Occipital lobe (tissue), 2 donors: ENCODE measurements around the gene TCL1B. TPM values are rescaled to one million over a fixed set of nuclear protein-coding genes. Genes with fewer than 3 reads are reported as not detected.
"Not testable (repeated sequence)": the region's sequence is repeated elsewhere in the genome, so short reads cannot be mapped to it uniquely, and the experiment has no call there.

Source experiments
- DNase-seq: peaks from one replicate; lab custom pipeline; 2025; lab: John Stamatoyannopoulos, UW
- total RNA-seq: library from RNA; depleted of rRNA; stranded (reverse); fragments of >200 nt; gene quantifications from one replicate; pipeline ENCODE4 v1.2.3, GENCODE V29; 2014

TCL1B gene, protein sequence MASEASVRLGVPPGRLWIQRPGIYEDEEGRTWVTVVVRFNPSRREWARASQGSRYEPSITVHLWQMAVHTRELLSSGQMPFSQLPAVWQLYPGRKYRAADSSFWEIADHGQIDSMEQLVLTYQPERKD
- not detected for total RNA-seq

DNA sequence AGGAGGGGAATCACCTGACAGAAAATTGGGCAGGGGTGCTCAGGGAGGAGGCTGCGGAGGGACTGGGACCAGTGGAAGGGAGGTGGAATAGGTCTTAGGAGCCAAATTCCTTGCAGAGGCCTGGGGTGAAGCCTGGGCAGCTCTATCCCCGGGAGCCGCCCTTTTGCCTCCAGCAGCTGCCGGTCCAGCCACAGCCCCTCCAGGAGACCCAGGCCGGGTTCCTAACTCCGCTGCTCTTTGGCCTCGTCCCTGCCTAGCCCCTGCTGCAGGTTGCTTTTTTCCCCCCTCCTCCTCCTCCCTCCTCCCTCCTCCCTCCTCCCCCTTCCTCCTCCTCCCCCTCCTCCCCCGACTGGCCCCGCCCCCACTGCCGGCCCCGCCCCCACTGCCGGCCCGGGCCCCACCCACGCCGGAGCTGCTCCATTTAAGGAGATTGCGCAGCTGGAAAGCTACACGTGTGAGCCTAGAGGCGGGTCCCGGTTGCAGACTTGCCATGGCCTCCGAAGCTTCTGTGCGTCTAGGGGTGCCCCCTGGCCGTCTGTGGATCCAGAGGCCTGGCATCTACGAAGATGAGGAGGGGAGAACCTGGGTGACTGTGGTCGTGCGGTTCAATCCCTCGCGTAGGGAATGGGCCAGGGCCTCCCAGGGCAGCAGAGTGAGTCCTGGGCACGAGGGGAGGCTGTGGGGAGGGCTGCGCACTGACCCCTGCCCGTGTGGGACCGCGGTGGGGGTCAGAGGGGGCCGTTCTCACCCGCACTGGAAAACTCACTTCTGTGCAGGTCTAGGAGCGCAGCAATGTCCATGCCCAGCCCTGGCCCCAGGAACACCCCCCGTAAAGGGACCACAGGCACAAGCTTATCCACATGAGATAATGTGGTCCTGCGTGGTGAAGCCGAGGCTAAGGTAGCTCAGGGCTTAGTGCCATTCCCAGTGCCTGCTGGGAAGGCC lies at the start of gene TCL1B:
Gene TCL1B (plus strand): TSS at position 449 of the 945 bp plus-strand sequence. CDS start 42 bp downstream, at position 491.
- DNase-seq = no peak

DNA sequence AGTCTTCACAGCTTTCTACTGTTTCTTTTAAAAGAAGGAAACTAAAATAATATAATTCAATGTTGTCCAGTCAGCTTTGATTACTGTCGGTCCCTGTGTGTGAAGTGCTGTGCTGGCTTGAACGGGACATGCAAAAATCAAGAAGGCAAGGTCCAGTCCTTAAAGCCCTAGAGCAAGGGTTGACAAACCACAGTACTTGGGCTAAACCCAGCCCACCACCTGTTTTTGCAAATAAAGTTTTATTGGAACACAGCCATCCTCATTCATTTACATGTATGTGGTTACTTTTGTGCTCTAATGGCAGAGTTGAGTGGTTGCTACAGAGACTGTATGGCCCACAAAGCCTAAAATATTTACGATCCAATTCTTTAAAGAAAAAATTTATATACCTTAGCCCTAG lies 41.2 kb upstream of the TCL1B start:
- no peak for DNase-seq

DNA sequence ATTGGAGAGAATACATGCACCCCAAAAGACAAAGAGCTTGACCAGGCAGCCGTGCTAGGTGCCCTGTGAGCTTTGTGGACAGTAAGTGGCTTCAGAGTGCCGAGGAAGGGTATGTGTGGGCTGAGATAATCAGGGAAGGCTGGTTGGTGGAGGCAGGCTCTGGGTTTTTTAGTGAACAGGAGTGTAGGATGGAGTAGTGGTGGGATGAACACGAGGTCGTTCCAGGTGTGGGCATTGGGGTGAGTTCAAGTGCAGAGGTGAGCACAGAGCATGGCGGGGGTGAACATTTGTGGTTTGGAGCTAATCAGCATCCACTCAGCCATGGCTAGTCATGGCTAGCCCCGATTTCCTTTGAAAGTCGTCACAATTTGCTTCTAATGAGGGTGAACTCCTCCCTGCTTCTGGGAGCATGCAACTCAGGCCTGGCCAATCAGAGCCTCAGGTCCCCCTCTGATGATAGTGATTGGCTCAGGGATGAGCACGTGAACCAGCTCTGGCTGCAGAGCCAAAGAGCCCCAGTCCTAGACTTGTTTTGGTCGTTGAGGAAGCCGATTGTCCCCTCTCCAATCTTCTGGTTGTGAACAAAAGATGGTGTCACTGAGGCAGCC lies 40.7 kb upstream of the TCL1B start:
- no peak for DNase-seq

DNA sequence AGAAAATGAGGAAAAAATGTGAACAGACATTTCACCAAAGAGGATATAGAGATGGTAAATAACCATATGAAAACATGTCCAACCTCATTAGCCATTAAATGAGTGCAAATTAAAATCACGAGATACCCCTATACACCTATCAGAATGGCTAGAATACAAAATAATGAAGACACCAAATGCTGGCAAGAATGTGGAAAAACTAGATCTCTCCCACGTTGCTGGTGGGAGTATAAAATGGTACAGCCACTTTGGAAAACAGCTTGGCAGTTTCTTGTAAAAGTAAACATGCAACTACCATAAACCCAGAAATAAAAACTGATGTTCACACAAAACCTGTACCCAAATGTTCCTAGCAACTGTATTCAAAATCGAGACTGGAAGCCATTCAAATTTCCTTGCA lies 38.3 kb upstream of the TCL1B start:
- no peak for DNase-seq

DNA sequence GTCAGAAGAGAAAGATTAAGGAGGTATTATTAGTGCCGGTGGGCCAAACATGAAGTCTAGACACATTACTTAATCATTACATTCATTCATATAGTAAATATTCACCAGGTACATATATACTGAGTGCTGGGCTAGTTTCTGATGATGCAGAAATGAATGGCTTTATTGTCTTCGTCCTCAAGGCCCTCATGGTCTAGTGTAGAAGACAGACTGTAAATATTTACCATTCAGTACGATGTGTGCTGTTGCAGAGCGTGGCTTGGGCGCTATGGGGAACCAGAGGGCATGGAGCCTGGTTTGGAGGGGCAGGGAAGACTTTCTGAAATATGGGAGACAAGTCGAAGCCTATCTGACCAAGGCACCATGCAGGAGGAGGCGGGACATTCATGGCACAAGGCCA lies 37.0 kb upstream of the TCL1B start:
- DNase-seq = no peak

DNA sequence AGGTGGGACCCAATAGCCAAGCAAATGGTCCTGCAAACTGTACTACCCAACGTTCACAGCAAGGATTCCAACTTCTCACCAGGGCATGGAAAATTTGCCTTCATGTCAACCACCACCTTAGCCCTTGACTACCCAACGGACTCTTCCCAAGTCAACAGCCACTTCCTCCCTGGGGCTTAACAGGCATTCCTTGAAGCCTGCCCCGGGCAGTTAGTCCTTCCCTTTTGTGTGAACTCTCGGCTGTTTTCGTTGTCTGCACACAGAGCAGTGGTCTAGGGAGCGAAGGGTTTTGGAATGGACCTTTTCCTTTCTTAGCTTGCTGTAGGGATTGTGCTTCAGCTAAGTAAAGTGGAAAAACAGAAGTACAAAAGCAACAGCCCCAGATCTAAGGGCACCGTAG lies 35.2 kb upstream of the TCL1B start:
- no peak for DNase-seq

DNA sequence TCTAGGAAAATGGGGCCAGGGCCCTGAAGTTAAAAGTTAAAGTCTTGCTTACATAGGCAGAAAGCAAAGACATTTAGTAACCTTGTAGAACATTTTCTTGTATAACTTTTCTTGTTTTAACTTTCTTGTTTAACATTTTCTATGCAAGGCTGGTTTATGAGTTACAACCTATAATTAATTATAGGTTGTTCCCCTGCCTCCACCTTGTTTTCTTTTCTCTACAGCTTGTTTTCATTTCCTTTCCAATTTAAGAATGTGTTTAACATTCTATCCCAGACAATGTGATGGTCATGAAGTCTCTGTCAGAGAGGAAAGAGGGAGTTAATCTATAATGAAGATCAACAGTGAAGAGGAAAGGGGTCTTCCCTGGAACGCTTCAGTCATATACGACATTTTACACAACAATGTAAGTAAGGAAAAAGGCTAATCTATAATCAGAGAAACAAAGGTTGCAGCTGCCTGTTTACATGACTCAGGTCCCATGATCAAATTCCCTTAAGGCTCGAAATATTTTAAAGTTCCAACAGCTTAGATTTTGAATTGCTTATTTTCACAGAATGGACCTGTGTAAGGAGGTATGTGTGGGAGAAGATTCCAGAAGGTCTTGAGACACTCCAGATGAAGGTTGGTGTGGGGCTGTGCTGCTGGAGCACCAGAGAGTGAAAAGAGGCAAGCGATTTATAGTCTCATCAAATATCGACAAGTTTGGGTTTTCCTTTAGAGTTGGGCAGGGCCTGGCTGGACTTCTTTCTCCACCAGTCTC lies 34.2 kb upstream of the TCL1B start:
- no peak for DNase-seq

DNA sequence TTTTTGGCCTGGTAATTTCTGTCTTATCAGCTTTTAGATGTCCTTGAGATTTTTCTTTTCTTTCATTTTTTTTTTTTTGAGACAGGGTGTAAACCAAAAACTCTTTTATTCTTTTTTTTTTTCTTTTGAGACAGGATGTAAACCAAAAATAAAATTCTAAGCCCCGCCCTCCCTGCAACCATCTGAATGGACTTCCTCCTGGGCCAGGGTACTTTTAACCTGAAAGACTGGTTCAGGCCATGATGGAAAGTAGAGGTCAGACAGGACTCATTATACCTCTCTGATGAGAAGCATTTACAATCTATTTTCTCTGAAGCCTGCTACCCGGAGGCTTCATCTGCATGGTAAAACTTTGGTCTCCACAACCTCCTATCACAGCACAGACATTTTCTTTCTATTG lies 33.5 kb upstream of the TCL1B start:
- DNase-seq = no peak

DNA sequence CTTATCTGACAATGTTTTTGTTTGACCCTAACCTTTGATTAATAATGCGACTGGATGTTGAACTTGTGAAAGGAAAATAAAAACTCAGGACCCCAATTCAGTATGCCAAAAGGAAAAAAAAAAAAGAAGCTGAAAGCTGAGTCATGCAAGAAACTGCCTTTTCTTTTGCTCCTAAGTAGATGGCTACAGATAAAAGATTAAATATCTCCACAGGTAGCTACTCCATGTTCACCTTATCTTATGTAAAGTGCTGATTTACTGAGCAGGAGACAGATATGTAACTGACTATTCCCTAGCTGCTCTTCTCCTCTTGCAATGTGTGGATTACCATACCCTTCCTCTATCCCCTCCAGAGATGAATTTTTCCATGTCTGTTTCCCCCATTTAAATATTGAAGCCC lies 30.8 kb upstream of the TCL1B start:
- no peak for DNase-seq

DNA sequence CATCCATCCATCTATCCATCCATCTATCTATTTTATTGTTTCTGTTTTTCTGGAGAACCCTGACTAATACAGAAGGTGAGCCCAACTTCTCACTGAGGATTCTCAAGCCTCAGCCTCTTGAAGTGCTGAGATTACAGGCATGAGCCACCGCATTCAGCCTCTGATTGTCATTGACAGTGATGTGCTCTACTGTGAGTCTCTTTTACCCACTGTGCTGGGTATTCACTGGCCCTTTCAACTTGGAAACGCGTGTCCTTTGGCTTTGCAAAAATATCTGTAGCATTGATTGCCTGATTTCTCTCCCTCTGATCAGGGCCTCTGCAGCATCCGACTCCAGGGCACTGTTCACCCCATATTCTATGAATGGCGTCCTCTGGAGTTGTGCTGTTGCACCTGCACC lies 29.6 kb upstream of the TCL1B start:
- DNase-seq = no peak

DNA sequence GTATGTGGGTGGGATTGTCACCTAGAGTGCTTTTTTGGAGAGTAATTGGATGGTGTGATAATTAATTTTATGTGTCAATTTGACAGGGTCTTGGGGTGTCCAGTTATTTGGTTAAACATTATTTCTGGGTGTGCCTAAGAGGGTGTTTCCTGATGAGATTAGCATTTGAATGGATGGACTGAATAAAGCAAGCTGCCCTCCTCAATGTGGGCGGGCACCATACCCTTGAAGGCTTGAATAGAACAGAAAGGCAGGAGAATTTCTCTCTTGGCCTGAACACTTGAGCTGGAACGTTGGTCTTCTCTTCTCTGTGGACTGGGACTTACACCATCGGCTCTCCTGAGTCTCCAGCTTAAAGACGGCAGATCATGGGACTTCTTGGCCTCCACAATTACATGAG lies 28.8 kb upstream of the TCL1B start:
- no peak for DNase-seq

DNA sequence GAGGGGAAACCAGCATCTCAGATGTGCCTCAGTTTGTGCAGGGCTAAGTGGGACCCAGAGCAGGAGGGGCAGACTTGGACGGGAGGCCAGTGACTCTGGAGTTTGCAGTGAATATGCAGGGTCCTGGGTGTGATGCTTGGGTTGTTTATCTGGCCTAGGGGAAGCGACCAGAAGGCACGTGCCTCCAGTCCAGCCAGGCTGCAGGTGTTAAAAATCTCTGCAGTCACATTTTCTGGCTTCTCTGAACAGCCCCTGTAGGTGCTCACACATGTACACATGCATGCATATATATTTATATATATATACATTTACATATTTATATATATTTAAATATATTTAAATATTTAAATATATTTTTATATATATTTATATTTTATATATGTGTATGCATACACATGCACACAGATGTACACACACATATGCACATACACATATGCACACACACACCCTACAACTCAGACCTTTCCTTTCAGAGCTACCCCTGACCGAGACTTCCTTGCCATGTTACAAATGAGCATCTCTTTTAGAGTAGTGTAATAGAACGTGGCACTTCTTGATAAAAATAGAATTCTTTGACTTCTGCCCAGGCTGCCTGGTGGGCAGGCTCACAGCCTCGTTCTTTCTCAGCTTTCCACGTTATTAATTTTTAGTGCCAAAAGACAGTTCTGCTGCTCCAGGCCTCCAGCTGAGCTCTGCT lies 26.8 kb upstream of the TCL1B start:
- no peak for DNase-seq

DNA sequence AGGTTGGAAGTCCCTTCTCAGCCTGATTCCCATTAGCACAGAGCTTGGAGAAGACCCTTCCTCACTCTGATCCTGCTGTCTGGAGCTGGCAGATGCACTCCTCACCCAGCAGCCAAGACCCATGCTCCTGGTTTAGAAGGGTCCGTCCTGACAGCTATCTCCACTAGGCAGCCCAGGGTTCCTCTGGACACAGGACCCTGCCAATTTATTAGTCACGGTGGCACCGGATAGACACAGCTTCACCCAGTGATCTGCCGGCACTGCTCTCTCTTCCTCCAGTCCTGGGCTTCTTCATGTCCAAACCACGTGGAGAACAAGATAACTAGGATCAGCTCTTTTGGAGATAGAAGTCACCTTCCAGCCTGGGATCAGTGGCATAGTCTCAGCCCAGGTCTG lies 26.2 kb upstream of the TCL1B start:
- DNase-seq = no peak

DNA sequence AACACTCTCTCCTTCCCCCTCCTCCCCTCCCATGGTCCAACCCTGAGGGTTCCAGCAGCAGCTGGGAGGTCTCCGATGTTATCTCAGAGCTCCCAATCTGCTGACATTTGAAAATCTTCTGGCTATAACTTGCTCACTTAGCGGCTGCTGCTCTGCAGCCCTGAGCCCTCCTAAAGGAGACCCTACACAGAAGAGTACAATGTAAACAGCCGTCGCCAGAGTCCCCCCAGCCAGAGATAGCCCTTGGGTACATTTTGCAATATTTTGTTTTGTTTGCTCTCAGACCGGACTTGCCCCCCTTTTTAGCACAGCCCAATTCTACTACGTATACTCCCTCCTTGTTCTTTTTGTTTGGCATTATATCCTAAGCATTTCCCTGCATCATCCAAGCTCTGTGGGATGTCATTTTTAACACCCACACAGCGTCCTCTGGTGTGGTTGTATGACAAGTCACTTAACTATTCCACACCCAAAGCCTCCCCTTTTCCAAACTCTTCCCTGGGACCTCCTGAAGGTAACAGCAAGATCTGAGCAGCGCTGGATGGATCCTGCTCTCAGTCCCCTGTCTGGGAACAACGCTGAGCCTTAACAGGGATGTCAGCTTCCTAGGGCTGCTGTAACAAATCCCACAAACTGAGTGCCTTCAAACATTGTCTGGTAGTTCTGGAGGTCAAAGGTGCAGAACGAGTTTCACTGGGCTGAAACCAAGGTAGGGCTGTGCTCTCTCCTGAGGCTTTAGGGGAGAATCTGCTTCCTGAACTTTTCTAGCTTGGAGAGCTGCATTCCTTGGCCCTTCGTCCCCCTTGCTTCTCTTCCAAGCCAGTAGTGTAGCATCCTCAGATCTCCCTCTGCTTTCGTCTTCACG lies 25.3 kb upstream of the TCL1B start:
- no peak for DNase-seq

DNA sequence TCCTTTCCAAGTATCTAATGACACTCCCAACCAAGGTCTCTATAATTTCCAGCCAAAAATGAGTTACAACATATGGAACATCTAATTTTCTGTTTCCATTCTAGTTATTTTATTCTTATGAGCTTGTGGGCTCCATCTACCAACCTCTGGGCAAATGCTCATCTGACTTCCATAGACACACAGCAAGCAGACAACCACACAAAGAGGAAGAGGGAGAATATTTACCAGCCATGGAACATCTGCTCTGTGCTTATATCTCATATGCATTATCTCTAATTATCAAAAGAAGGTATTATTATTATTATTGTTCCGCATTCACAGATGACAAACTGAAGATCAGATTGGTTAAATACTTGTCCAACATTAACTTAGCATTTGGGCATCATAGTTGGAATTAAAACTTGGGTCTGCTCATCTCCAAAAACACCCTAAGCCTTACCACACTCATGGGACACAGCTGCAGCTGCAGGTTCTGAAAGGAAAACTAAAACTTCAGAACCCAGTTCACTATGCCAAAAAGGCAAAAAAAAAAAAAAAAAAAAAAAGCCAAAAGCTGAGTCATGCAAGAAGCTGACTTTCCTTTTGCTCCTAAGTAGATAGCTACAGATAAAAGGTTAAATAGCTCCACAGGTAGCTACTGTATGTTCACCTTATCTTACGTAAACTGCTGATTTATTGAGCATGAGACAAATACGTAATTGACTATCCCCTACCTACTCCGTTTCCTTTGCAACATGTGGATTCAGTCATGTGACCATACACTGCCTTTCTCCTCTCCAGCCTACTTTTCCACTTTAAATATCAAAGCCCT lies 23.6 kb upstream of the TCL1B start:
- DNase-seq = no peak

DNA sequence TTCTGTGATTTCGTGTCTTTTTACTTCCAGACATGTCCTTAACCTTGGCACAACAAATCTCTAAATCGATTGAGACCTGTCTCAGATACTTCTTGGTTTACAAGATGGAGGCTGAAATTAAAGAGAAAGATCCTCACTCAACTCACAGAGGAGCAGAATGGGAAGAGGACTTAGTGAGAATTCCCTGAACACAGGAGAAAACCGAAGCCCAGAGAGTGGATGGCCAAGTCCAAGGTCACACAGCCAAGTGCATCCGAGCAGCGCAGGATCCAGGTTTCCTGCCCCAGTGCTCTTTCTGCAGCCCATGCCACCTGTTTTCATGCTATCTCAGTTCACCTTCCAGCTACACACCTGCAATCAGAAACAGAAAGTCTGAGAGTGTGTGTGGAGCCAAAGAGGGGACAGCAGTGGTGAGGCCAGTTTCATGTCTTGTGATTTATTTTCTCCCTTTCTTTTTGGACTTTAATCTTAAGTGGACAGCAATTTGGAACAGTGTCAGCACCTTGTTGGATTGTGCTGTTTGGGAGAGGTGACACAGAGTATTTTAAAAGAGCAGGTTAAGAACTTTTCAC lies 22.9 kb upstream of the TCL1B start:
- DNase-seq = no peak

DNA sequence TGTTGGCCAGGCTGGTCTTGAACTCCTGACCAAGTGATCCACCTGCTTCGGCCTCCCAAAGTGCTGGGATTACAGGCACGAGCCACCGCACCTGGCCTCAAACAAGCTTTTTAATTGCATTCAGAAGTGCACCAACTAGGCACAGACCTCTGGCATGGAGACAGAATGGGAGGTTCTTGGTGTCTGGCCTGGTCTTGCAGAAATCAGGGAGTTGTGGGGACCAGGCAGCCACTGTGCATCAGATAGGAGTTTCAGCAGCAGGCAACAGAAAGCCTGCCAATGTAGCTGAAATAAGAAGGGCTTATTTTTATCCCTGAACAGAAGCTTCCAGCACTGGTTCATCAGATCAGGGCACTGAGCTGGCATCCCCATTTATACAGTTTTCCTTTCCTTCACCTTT lies 22.2 kb upstream of the TCL1B start:
- no peak for DNase-seq

DNA sequence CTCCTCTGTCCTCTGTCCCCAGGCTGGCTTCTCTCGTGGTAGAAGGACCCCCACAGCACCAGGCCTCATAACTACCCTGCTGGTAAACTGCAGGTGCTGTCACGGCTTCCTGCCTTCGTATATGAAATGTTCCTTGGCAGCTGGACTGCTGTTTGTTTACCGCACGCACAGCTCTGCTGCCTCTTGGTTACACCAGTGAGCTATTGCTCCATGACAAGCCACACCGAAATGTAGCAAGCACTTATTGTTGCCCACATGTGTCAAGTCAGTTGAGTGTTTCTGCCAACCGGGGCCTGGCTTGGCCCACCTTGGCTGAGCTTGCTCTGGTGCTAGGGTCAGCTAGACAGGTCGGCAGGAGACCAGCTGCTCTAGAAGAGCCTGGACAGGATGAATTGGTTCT lies 21.7 kb upstream of the TCL1B start:
- DNase-seq = no peak

DNA sequence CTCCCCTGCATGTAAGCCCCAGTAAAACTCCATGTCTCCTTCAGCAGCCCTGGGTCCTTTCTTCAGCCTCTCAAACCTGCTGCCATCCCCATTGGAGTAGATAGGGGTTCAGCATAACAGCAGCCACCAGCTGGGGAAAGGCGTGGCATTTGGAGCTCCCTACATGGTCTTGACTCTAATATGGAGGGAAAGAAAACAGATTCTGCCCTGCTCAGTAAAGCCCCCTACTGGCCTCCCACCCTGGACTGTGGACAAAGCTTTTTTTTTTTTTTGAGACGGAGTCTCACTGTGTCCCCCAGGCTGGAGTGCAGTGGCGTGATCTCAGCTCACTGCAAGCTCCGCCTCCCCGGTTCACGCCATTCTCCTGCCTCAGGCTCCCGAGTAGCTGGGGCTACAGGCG lies 20.7 kb upstream of the TCL1B start:
- not testable (repeated sequence) for DNase-seq
